Stimulated activated CD4-positive, alpha-beta T cell treated with anti-CD3 and anti-CD28 coated beads, Interleukin-4, amount 100 ng/mL, for 4 hours (primary cell): ENCODE data around the gene STXBP6.
"Not testable (repeated sequence)": the region's sequence is repeated elsewhere in the genome, so short reads cannot be mapped to it uniquely, and the experiment has no call there.

ENCODE experiments used
- DNase-seq, 2 experiments: peaks; one replicate each; pipeline ENCODE4 v3.0.0-alpha.2; 2020

STXBP6 gene

DNA sequence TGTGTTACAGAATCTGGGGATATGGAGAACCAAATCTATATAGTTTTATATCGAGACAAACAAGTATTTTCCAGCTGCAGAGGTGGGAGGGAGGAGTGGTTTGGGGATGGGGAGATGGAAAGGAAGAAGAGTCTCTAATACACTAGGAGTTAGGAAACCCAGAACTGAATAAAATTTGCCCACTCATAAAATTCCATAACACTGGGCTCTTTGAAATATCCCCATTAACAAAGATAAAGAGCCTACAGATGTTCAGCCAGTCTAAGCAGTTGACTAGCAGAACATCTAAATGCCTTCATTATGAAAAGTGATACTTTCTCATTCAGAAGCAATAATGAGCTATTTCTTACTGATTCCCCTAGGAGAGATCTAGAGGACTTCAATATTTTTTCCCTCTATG lies 264.2 kb downstream of the STXBP6 start:
- no peak for DNase-seq

DNA sequence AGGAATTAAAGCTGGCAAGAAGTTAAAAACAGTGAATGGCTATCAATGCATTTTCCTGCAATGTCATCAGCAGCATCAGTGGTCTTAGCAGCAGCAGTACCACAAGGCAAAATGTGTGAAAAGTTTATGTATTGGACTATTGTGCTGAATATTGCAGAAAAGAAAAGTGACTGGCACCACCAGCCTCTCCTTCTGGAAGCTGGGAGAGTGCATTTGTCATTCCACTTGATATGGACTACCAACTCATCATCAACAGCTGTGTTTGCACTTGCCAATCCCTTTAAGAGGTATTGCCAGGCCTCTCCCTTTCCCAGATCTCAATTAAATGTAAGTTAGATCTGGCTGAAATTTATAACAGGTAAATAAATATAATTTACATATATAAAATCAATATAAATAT lies 265.0 kb downstream of the STXBP6 start:
- no peak for DNase-seq

DNA sequence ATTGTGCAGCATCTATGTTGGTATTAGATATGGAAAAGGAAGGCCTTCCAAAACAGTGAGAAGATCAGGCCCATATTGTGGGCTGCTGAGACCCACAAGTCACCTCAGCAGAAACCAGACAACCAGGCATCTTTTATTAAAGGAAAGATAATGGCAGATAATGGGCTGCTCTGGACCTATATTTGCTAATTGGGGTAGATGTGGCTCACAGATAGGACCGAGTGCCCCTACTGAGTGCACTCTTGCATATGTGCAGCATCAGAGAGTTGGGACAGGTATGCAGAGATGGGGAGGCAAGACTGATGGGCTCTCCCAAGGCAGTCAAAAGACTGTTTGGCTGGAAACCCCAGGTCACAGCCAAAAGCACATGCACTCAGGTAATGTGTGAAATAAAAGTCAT lies 266.2 kb downstream of the STXBP6 start:
- DNase-seq: no peak

DNA sequence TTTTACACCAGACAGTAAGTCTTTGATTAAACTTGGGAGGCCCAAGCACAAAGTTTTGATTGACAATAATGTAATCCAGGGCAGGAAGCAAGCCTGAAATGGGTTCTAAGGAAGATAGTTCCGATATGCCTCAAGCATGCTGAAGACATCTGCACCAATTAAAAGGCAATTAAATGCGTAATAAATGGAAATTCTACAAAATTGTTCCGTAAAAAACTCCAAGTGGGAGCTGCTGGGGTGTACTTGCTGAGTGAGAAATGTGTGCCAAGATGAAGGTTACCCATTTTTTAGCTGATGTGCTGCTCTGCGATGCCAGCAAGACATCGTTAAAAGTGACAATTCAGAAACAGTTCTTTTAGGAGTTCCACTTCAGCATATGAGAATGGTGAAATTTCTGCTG lies 269.7 kb downstream of the STXBP6 start:
- no peak for DNase-seq

DNA sequence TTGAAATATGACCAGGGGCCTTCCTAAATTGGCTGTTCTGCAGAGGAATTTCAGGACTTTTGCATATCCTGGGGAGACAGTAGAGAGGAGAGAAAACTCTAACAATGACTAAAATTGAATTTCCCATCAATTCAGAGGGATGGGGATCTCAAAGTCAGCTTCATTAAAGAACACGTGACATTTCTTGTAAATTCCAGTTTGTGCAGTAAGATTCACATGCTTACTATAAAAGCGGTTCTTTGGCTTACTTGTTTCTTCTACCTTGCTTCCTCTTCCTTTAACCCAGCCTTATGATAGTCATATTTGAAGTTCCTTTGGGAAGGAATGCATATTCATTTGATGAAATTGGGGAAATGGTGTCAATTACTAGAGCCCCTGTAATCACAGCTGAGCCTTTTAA lies 272.3 kb downstream of the STXBP6 start:
- no peak for DNase-seq

DNA sequence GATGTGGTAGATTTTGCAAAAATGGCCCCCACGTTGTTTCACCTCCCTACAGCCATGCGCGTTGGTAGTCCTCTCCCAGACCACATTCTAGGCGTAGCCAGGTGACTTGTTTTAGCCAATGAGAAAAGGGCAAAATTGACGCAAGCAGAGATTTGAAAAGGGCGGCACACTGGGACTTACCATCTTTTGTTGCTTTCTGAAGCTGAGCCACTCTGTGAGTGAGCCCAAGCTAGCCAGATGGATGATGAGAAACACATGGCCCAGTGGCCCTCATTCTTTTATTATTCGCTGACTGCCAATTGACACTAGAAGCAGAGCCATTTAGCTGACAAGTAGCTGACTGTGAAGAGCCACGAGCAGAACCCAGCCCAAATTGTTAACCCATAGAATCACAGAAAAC lies 274.0 kb downstream of the STXBP6 start:
- DNase-seq: no peak

DNA sequence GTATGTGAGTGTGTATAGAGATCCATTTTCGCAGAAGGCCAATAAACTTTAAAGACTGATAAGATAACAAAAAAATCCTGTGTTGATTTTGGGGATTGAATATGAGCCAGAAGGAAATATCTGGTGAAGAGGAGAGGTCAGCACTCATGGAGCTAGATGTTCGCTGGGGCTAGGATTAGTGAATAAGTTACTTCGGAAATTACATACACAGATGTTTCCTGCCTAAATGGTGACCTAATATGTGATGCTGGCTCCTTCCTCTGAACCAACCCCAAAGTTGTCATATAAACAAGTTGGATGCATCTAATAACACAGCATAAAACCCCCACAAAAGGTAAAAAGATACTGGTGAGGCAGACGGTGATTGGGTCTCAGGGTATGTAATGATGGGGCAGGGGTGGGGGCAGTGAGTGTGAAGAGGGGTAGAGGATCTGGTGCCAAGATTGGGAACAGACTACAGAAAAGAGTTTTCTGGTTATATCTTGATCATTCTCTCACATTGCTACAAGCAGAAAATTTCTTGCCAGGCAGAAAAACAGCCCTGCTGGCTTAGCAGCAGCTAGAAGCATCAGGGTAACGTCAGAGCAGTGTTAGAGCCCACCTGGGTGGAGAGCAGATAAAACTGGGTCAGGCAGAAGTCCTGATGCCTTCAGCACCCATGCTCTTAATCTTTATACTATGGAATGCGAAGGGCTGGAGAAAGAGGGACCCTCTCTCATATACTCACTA lies 275.6 kb downstream of the STXBP6 start:
- no peak for DNase-seq

DNA sequence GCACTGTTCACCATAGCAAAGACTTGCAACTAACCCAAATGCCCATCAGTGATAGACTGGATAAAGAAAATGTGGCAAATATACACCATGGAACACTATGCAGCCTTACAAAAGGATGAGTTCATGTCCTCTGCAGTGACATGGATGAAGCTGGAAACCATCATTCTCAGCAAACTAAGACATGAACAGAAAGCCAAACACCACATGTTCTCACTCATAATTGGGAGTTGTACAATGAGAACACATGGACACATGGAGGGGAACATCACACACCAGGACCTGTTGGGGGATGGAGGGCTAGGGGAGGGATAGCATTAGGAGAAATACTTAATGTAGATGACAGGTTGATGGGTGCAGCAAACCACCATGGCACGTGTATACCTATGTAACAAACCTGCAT lies 276.4 kb downstream of the STXBP6 start:
- not testable (repeated sequence) for DNase-seq

- no peak for DNase-seq
These were observed 283.5 kb downstream of the STXBP6 start for GRCh38 chr14:24766434-24766833.

GRCh38 chr14:24761141-24761540 lies 288.8 kb downstream of the STXBP6 start:
- DNase-seq: no peak
